GM18867 (cell line): ENCODE data around the gene FKBP1A.
A peak's percentile ranks its signal among the peaks of the same experiment; 100 is the strongest.

Source experiments
- ATAC-seq: cut with Tn5 transposase; IDR thresholded peaks from one replicate; pipeline ENCODE4 v1.9.1; 2021; ENCODE audit warnings: mild to moderate bottlenecking, moderate library complexity; ENCODE audit not compliant: unreplicated experiment

FKBP1A gene

GRCh38 chr20:1392693-1393506, at the start of gene FKBP1A:
TSS of gene FKBP1A (minus strand) at chr20:1393054. CDS start at chr20:1392998, 56 bp downstream.
- peak; percentile 92 for ATAC-seq

DNA sequence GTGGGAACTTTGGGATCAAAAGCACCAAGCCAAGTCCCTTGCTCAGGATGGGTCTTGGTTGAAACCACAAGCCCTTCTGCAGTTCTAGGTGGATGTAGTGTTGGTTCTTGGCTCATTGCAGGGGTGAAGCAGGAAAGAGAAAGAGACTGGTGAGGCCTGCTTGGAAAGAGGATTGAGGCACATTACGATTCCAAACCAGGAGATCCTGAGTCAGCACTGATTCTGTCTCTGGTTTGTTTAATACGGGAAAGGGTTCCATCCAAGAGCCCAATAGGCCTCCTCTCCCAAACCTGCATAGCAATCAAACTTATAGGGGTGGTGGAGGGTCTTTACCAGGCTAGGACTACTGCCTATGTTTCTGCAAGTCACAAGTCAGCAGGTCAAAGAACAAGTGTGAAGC, 49.5 kb upstream of the FKBP1A start:
- ATAC-seq: no peak

DNA sequence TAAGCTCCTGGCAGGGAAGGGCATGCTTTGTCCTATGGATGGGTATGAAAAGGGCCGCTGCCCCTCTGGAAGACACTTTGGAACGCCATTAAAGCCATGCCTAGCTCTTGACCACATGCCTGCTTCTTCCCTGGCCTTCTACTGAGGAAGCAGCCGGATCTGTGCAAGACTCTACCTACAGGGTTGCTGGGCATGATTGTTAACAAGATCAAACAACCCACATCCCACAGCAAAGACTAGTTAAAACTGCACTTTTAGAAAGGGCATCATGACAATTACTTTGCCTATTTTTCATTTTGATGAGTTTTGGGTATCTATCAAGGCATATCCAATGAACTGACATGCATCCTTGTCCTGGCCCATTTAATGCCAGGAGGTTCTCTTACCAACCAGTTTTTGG, 48.3 kb upstream of the FKBP1A start:
- ATAC-seq: no peak

- ATAC-seq: no peak
These were observed 47.2 kb upstream of the FKBP1A start for GRCh38 chr20:1440024-1440423.

DNA sequence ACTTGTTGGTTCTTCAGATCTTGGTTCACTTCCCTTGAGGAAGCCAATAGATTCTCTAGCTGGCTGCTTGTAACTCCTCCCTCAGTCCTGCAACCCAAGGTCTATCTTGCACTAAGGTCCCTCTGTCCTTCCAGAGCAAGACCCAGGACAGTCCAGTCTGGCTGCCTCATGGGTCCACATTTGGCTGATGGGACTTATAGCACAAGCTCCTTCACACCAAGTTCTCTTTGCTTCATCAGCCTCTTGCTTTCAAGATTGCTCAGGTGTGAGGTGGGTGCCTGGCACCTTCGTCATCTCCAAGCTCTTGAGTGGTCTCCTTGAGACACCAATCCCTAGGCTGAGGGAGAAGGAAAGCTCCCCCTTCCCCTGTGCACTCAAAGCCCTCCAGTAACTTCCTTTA, 45.5 kb upstream of the FKBP1A start:
- no peak for ATAC-seq

GRCh38 chr20:1437235-1437904, 44.5 kb upstream of the FKBP1A start:
- no peak for ATAC-seq

DNA sequence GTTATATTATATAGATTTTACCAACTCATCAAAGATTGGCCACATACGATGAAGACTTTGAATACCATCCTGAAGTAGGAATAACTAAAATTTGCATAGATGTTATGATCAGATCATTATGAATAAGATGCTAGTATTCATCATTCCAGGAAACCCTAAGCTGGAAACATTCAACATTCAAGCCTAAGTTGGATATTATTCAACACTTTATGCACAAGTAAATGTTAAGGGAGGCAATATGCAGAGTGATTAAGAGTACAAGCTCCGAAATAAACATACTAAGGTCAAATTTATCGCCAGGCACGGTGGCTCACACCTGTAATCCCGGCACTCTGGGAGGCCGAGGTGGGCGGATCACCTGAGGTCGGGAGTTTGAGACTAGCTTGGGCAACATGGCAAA, 43.4 kb upstream of the FKBP1A start:
- ATAC-seq: no peak

- ATAC-seq: no peak
These were observed 42.5 kb upstream of the FKBP1A start for GRCh38 chr20:1435337-1435699.

DNA sequence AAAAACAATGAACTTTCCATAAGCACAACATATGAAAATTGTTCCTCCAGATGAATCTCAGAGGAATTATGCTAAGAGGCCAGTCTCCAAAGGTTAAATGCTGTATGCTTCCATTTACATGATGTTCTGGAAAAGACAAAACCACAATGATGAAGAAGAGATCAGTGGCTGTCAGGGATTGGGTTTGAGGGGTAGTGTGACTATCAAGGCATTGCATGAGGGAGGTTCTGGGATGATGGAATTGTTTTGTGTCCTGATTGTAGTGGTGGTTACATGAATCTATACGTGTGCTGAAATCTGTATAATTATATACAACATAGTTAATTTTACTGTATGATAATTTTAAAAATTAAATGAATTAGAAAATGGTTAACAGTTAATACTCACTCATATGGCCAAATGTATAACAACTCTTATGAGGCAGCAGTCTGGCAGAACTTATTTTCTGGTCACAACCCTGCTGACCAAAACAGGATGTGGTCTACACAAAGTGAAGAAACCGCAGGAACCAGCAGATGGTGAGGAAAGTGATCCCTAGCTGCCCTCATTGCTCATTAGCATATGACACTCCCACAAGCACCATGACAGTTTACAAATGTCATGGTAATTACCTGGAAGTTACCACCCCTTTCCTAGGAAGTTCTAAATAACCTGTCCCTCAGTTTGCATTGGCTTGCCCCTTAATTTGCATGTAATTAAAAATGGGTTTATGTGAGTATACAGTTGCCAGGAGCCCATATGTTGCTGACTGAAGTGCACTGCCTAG, 41.9 kb upstream of the FKBP1A start:
- ATAC-seq: peak; percentile 85

DNA sequence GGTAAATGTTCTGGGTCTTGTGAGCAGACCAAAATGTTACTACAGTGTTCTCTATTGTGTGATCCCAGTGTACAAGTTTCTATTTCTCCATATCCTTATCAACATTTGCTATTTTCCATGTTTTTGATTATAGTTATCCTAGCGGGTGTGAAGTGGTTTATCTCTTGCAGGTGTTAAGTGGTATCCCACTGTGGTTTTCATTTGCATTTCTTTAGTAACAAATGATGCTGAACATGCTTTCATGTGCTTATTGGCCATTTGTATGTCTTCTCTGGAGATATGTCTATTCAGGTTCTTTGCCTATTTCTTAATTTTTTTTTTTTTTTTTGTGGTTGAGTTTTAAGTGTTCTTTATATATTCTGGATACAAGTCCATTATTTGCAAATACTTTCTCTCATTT, 38.3 kb upstream of the FKBP1A start:
- ATAC-seq: no peak

- ATAC-seq: no peak
These were observed 37.2 kb upstream of the FKBP1A start for GRCh38 chr20:1430004-1430451.

DNA sequence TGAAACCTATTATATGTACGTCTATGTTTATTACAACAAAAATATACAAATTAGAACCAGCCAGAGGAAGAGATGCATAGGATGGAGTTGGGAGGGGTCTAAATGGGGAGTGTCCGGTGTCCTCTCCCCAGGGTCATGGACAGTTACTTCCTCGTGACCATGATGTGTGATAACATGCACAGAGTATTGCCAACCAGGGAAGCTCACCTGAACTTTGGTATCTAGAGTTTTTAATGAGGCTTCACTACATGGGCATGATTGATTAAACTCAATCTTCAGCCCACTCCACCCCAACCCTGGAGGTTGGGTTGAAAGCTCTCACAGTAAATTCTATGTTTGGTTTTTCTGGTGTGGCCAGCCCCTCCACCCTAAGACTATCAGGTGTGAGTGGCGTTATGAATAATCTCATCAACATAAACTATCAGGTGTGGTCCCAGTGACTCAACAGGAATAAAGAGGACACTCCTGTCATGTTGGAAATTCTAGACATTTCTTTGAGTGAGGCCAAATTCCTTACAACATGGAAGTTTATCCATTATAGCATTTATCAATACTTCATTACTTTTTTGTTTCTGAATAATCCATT, 36.4 kb upstream of the FKBP1A start:
- ATAC-seq: no peak

DNA sequence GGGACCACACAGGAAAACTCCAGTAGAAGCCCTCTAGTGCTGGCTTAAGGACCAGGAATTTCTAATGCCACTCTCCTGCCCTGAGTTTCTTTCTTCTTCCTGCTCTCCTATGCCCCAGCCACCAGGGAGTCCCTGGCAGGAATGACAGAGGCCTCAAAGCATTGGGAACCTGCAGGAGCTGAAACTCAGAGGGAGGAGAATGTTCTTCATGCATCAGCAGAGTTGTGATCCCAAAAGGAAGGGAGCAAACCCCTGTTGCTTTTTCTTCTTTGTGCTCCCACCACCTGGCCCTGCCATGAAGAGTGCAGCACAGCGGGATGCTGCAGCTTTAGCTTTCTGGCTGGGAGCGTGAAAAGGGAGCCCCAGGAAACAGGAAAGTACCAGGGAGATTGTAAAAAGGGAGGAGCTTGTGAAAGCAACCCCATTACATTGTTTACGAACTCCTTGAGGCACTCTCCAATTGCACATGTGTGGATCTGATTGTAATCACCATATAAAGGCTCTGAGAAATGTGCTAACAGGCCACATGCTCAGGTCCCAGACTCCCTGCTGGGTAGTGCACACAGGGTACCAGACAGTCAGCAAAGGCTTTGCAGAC, 34.7 kb upstream of the FKBP1A start:
- no peak for ATAC-seq

DNA sequence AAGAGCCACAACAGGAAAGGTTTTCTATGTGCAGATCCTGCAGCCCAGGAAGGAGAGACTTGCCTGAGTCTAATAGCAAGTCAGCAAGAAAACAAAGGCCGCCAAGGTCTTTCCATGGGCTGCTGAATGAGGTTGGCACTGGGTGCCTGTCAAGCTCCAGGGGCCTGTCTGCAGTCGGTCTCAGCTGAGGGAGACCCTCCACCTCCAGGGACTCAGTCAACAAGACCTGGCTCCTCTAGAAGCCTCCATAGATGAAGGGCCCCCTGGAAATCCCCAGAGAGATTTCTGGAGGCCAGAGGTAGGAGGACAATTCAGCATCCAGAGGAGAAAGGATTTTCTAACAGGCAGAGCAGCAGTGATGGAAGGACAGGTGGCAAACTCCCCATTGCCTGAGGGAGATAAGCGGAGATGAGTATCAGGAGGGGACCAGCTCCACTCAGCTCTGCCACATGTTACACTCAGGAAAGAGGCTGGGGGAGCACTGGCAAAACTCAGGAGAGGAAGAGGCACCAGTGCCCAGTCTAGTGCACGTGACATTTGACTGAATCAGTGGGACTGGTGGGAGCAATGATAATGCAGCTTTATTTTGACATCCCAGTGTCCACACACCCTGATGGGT, 33.5 kb upstream of the FKBP1A start:
- no peak for ATAC-seq

DNA sequence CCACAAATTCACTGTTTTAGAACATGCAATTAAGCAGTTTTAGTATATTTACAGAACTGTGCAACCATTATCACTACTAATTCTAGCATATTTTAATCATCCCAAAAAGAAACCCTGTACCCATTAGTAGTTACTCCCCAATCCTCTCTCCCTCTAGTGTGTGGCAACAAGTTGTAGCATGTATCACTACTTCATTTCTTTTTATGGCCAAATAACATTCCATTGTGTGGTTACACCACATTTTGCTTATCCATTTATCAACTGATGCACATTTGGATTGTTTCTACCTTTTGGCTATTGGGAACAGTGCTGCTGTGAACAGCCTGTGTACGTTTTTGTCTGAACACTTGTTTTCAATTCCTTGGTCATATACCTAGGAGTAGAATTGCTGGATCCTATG, 31.5 kb upstream of the FKBP1A start:
- no peak for ATAC-seq

DNA sequence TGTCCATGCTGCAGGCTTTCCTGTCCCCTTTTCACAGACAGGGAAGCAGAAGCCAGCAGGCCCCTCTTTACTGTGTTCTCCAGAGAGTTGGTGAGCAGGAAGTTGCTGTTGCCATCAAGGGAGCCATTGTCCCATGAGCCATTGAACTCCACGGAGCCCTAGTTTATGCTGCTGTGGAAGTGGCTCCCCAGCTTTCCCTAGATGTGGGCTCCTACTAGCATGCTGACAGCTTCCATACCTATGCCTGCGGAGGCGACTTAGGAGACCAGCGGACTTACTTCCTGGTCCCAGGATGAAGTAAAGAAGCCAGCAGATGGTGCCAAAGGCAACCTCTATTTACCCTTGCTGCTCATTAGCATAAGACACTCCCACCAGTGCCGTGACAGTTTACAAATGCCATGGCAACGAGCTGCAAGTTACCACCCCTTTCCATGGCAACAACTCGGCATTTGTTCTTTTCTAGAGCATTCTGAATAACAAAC, 30.8 kb upstream of the FKBP1A start:
- ATAC-seq: no peak

GRCh38 chr20:1423206-1423605, 30.4 kb upstream of the FKBP1A start:
- ATAC-seq: no peak

DNA sequence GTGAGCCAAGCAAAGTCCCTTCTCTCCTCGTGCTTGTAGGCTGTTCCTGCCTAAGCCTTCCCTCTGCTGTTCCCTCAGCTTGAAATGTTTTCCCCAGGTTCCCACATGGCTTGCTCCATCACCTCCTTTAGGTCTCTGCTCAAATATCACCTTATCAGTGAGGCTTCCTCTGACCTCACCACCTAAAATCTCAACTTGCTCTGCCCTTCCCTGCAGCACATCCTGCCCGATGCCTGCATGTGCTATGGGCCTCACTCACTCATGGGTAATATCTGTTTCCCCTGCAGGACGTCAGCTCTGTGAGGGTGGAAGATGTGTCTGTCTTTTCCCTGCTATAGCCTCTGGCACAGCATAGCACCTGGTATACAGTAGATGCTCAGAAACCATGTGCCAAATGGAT, 29.9 kb upstream of the FKBP1A start:
- ATAC-seq: no peak

DNA sequence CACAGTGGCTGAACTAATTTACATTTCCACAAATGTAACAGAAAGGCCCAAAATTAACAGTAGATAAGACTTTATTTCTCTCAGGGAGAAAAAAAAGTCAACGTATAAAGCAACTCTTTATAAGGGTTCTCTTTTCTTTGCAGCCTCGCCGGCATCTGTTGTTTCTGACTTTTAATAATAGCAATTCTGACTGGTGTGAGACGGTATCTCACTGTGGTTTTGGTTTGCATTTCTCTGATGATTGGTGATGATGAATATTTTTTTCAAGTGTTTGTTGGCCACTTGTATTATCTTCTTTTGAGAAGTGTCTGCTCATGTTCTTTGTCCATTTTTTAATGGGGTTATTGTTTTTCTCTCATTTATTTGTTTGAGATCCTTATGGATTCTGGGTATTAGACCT, 27.2 kb upstream of the FKBP1A start:
- ATAC-seq: no peak

DNA sequence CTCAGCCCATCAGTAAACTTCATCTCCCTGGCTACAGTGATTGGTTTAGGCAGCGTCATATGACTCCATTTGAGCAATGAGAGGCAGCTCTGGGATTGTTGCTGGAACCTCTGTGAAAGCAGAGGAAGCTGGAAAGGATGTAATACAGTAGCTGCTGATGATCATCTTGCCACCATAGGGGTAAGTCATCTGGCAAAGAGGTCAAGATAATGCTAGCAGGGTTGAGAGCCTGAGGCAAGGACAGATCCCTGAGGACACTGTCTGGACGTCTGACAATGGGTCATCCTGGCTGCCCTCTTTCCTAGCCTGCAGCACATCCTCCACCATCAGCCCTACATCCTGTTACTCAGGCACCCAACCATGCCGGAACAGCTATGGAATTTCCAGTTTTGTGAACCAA, 25.5 kb upstream of the FKBP1A start:
- ATAC-seq: no peak
